ENCODE results near the gene SNAP23. TPM values are rescaled to one million over a fixed set of nuclear protein-coding genes. Genes with fewer than 3 reads are reported as not detected.

SNAP23 gene
- 10 to 100 TPM; 54.0 to 77.9 (median 64.0) TPM for total RNA-seq

DNA sequence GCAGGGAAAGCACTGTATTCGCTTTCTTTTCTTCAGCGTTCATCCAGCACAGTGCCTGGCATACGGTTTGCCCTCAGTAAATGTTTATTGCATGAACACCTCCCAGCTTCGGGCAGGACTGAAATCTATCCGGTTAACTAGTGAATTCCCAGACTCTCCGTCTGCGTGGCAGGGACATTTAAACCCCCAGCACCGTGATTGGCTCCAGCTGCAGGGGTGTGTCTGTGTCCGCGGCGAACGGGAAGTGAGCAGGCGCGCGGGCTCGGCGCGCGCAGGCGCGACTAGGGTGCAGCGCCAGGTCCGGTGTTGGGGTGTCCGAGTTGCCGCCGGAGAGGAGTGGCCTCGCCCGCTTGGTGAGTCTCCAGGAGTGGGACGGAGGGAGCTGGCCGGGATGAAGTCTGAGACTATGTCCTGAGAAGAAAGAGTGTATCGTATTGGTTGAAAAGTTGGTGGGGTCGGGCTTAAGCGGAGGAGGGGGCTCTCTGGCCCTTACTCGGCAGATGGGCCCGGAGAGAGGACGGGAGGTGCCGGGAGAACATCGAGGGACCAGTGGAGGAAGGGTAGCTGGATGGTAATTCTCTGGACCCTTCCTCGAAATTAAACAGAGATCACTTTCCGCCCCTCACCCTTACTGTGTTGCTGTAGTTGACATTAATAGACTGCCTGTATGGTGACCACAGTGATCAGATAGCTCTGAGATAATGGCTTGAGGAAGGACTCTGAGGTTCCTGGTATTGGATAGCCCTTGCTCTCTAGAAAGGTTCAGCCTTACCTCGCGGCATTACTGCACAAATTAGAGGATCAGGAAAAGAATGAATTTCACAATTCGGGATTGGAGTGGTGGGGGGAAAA lies at the start of gene SNAP23:
Gene SNAP23 (plus strand): TSS at position 274 of the 852 bp plus-strand sequence. CDS start 16,213 bp downstream, outside the sequence.
- H3K9me3 ChIP-seq, result no peaks in the 10 kb centered on the region
- TF ChIP-seq, protein P1, sequence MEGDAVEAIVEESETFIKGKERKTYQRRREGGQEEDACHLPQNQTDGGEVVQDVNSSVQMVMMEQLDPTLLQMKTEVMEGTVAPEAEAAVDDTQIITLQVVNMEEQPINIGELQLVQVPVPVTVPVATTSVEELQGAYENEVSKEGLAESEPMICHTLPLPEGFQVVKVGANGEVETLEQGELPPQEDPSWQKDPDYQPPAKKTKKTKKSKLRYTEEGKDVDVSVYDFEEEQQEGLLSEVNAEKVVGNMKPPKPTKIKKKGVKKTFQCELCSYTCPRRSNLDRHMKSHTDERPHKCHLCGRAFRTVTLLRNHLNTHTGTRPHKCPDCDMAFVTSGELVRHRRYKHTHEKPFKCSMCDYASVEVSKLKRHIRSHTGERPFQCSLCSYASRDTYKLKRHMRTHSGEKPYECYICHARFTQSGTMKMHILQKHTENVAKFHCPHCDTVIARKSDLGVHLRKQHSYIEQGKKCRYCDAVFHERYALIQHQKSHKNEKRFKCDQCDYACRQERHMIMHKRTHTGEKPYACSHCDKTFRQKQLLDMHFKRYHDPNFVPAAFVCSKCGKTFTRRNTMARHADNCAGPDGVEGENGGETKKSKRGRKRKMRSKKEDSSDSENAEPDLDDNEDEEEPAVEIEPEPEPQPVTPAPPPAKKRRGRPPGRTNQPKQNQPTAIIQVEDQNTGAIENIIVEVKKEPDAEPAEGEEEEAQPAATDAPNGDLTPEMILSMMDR (IDR thresholded peaks at IDR 0.05), result peak in 1 of 5 experiments; percentile 11
- TF ChIP-seq EP300 (IDR thresholded peaks at IDR 0.05) (peak; percentile 33 to 97), POLR2A (IDR thresholded peaks at IDR 0.05) (peak; percentile 81 to 97)
- no peaks in the 10 kb centered on the region for H3K36me3 ChIP-seq
- peaks cover 0 to 60% (median 35%) of the 10 kb centered on the region in 4 donors for H3K4me1 ChIP-seq
- 0 to 1% methylated on average over 41 to 42 of the region's 43 CpGs for WGBS, 2 donors
- peak within 1 kb of the TSS; percentile 57 to 84 (median 70) for H3K4me3 ChIP-seq
- H3K27ac ChIP-seq, result peak within 1 kb of the TSS; percentile 88 to 96 (median 92)
- no peaks in the 10 kb centered on the region for H3K27me3 ChIP-seq
- peak; percentile 86 to 91 for DNase-seq (ENCODE audit: low spot score in 2 of 2)

DNA sequence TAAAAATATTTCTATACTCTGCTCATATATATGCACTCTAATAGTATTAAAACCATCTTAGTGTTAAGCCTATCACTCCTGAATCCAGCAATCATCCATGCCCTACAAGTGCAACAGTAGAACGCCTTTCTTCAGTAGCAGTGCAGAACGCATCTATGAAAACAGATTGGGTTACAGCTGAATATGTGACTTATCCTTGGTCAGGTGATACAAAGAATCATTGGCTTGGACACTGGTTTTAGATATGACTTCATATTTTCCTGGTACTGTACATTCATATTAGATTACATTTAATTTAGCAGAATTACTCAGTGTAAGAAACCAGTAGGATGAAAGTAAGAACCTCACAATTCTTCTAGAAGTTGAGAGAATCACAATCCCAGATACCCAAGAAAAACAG lies 47.8 kb upstream of the SNAP23 start:
- Histone ChIP-seq H3K27me3 (no peaks in the 10 kb centered on the region), H3K9me3 (no peaks in the 10 kb centered on the region), H3K36me3 (peaks cover 0 to 94% (median 10%) of the 10 kb centered on the region in 3 donors), H3K4me3 (no peak overlapping the region), H3K27ac (no peak overlapping the region), H3K4me1 (peaks cover 0 to 6% (median 0%) of the 10 kb centered on the region in 4 donors)
- DNase-seq (ENCODE audit: low spot score in 2 of 2), result no peak
- whole genome bisulfite sequencing, 2 donors, result 89 to 91% methylated on average over 2 of the region's 2 CpGs
- no peak for TF ChIP-seq POLR2A (IDR thresholded peaks at IDR 0.05)
- TF ChIP-seq, protein P1 (IDR thresholded peaks at IDR 0.05), result no peak
- no peak for TF ChIP-seq EP300 (IDR thresholded peaks at IDR 0.05)

DNA sequence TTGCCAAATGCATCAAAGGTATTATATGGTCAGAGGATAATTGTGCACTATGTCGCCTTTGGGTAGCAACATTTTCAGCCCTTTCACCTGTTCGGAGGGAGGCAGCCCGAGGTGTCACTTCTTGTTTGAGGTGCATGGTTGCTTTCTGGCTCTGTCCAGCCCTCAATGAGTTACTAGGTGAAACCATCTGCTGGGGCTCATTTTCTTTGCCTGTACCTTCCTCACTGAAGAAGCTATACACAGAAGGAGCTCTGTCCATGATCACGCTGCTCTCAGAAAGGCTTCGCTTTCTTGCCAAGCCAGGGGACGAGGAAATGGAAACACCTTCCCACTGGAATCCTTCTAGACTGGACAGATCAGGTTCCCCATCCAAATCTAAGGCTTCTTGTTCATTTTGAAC lies 47.2 kb upstream of the SNAP23 start:
- no peaks in the 10 kb centered on the region for H3K27me3 ChIP-seq
- 94 to 98% methylated on average over 6 of the region's 6 CpGs for WGBS, 2 donors
- peaks cover 0 to 6% (median 0%) of the 10 kb centered on the region in 4 donors for H3K4me1 ChIP-seq
- no peak overlapping the region for H3K4me3 ChIP-seq
- H3K27ac ChIP-seq, result no peak overlapping the region
- peaks cover 0 to 87% (median 10%) of the 10 kb centered on the region in 3 donors for H3K36me3 ChIP-seq
- no peaks in the 10 kb centered on the region for H3K9me3 ChIP-seq
- no peak for DNase-seq (ENCODE audit: low spot score in 2 of 2)
- TF ChIP-seq, protein P1 (IDR thresholded peaks at IDR 0.05), result no peak

DNA sequence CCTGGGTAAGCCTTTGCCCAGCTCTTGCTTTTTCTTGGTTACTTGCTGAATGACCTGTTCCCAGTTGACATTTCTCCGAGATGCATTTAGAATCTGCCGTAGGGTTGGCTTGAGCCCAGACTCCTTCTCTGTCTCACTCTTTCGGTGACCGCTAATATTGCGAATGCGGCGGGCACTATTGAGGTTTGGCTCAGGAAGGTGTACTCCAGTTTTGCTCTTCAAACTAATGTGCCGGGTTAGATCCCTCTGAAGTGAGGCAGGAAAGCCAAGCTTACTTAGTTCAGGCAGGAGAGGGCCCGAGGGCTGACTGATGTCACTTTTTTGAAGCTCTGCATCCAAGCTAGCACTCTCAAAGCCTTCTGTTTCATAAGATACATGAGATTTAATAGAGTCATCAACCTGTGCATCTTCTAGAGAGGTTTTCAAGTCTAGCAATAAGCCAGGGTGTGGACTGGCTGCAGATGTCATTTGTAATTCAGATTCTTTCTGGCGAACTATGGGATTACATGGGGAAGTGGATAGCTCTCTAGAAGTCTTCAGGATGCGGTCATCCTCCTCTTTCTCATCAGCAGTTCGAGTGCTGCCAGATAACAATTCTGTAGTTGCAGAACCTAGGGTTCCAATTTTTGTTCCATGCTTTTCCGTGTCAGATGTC lies 45.5 kb upstream of the SNAP23 start:
- Histone ChIP-seq H3K4me3 (no peak overlapping the region), H3K36me3 (peaks cover 0 to 75% (median 6%) of the 10 kb centered on the region in 3 donors), H3K27me3 (no peaks in the 10 kb centered on the region), H3K4me1 (peaks cover 0 to 9% (median 0%) of the 10 kb centered on the region in 4 donors), H3K9me3 (no peaks in the 10 kb centered on the region), H3K27ac (no peak overlapping the region)
- DNase-seq (ENCODE audit: low spot score in 2 of 2), result no peak
- TF ChIP-seq, protein P1 (IDR thresholded peaks at IDR 0.05), result no peak
- TF ChIP-seq EP300 (IDR thresholded peaks at IDR 0.05), result no peak
- no peak for TF ChIP-seq POLR2A (IDR thresholded peaks at IDR 0.05)
- WGBS, 2 donors, result 97% methylated on average over 13 of the region's 13 CpGs

DNA sequence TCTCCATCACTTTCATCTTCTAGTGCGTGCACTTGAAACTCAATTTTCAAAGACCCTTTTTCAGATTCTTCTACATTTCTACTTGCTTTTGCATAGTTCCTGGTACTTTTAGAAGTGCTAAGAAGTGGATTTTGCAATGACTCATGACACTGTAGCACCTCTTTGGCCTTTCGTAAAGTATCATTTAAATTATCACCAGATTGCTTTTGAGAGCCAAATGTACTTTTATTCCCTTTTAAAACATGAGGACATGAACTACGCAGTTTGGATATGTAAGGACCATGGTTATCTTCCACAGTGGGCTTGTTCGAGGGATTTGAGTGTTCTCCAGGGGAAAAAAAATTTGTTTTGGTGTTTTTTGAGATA lies 45.0 kb upstream of the SNAP23 start:
- no peak overlapping the region for H3K4me3 ChIP-seq
- no peaks in the 10 kb centered on the region for H3K9me3 ChIP-seq
- TF ChIP-seq POLR2A (IDR thresholded peaks at IDR 0.05) (no peak), EP300 (IDR thresholded peaks at IDR 0.05) (no peak)
- TF ChIP-seq, protein P1 (IDR thresholded peaks at IDR 0.05), result no peak
- H3K36me3 ChIP-seq, result peaks cover 0 to 70% (median 1%) of the 10 kb centered on the region in 3 donors
- DNase-seq (ENCODE audit: low spot score in 2 of 2), result no peak
- no peak overlapping the region for H3K27ac ChIP-seq
- peaks cover 0 to 11% (median 0%) of the 10 kb centered on the region in 4 donors for H3K4me1 ChIP-seq
- 94 to 97% methylated on average over 4 of the region's 4 CpGs for WGBS, 2 donors
- H3K27me3 ChIP-seq, result no peaks in the 10 kb centered on the region
